SHP77 (cell line): ENCODE results near the gene ARMC2.
"Not testable (repeated sequence)": the region's sequence is repeated elsewhere in the genome, so short reads cannot be mapped to it uniquely, and the experiment has no call there.

Experiments used
- DNase-seq, 2 experiments: peaks; one replicate each; lab custom pipeline; 2025; lab: John Stamatoyannopoulos, UW

ARMC2 gene

GRCh38 chr6:108848116-108848868 is at the start of gene ARMC2:
TSS of gene ARMC2 (plus strand) at chr6:108848422. CDS start at chr6:108854268, 5,846 bp downstream.
- DNase-seq, result peak; percentile 77 to 81

- no peak for DNase-seq
Measured at GRCh38 chr6:108798670-108799353, 49.4 kb upstream of the ARMC2 start.

GRCh38 chr6:108799354-108799717 is 48.9 kb upstream of the ARMC2 start:
- DNase-seq, result no peak

- DNase-seq, result no peak
Measured at GRCh38 chr6:108799791-108800190, 48.4 kb upstream of the ARMC2 start.

GRCh38 chr6:108800427-108800864 is 47.8 kb upstream of the ARMC2 start:
- DNase-seq, result no peak

- DNase-seq, result no peak
Measured at GRCh38 chr6:108801366-108801765, 46.9 kb upstream of the ARMC2 start.

- DNase-seq, result no peak
Measured at GRCh38 chr6:108803982-108804490, 44.2 kb upstream of the ARMC2 start.

- DNase-seq, result no peak
Measured at GRCh38 chr6:108804956-108805355, 43.3 kb upstream of the ARMC2 start.

- DNase-seq, result no peak
Measured at GRCh38 chr6:108805611-108806167, 42.5 kb upstream of the ARMC2 start.

GRCh38 chr6:108806171-108806570 is 42.1 kb upstream of the ARMC2 start:
- DNase-seq, result no peak

- no peak for DNase-seq
Measured at GRCh38 chr6:108806665-108807064, 41.6 kb upstream of the ARMC2 start.

GRCh38 chr6:108807928-108808327 is 40.3 kb upstream of the ARMC2 start:
- no peak for DNase-seq

- DNase-seq, result no peak
Measured at GRCh38 chr6:108809211-108809610, 39.0 kb upstream of the ARMC2 start.

- no peak for DNase-seq
Measured at GRCh38 chr6:108810057-108810643, 38.1 kb upstream of the ARMC2 start.

GRCh38 chr6:108811490-108811889 is 36.7 kb upstream of the ARMC2 start:
- DNase-seq, result no peak

- not testable (repeated sequence) for DNase-seq
Measured at GRCh38 chr6:108813218-108813617, 35.0 kb upstream of the ARMC2 start.

- not testable (repeated sequence) for DNase-seq
Measured at GRCh38 chr6:108817276-108817675, 30.9 kb upstream of the ARMC2 start.

- no peak for DNase-seq
Measured at GRCh38 chr6:108820006-108820405, 28.2 kb upstream of the ARMC2 start.

- DNase-seq, result no peak
Measured at GRCh38 chr6:108822401-108822800, 25.8 kb upstream of the ARMC2 start.

GRCh38 chr6:108825326-108825725 is 22.9 kb upstream of the ARMC2 start:
- DNase-seq, result no peak

GRCh38 chr6:108831104-108831503 is 17.1 kb upstream of the ARMC2 start:
- no peak for DNase-seq

GRCh38 chr6:108832738-108833137 is 15.5 kb upstream of the ARMC2 start:
- DNase-seq, result no peak
